Measurements from ENCODE around the gene HES3.

- TF ChIP-seq CTCF (IDR thresholded peaks at IDR 0.05) (no peak), POLR2A (IDR thresholded peaks at IDR 0.05) (no peak)
Measured at GRCh38 chr1:6249739-6250689, 6.0 kb downstream of the HES3 start.
